ENCODE results near the gene LAD1. TPM values are rescaled to one million over a fixed set of nuclear protein-coding genes. Genes with fewer than 3 reads are reported as not detected.

Gene LAD1
- total and polyA plus RNA-seq, 4 experiments from 2014 or later = 0.17 TPM; not detected in 3

GRCh38 chr1:201362906-201363305 is 36.2 kb downstream of the LAD1 start:
- H3K36me3 Mint-ChIP-seq = no peaks in the 10 kb centered on the region
- no peak overlapping the region for H3K27ac ChIP-seq (ENCODE audit: low read depth, low read length)
- no peak overlapping the region for H3K4me3 ChIP-seq (ENCODE audit: low read length in 2 of 2)
- no peaks in the 10 kb centered on the region for H3K9me3 ChIP-seq (ENCODE audit: control insufficient read depth in 1 of 2, low read length in 2 of 2)
- POLR2A ChIA-PET (ENCODE audit: partially characterized antibody) = no interaction called here
- no peak overlapping the region for H3K4me3 Mint-ChIP-seq
- H3K9me3 Mint-ChIP-seq = no peaks in the 10 kb centered on the region
- H3K4me1 Mint-ChIP-seq = no peaks in the 10 kb centered on the region
- no peaks in the 10 kb centered on the region for H3K4me1 ChIP-seq (ENCODE audit: insufficient read depth, low read length)
- H3K27me3 ChIP-seq (ENCODE audit: insufficient read depth, low read length) = no peaks in the 10 kb centered on the region
- CTCF ChIA-PET (ENCODE audit: partially characterized antibody) = interaction anchor here (0.8 to 1.1 kb wide), 2 partner anchors 17 to 108 kb away, joined by 3 read pairs; no protein-coding TSS in a partner anchor
- no peaks in the 10 kb centered on the region for H3K36me3 ChIP-seq (ENCODE audit: insufficient read depth, low read length)
- intact Hi-C loops (cut with micrococcal nuclease) = no loop called here
- H3K27ac Mint-ChIP-seq = no peak overlapping the region
- DNase-seq = no peak
- H3K27me3 Mint-ChIP-seq = peaks cover 7 to 14% of the 10 kb centered on the region in 2 donors

- ChIA-PET POLR2A (ENCODE audit: partially characterized antibody) (no interaction called here), CTCF (ENCODE audit: partially characterized antibody) (interaction anchor here (0.8 kb wide), 1 partner anchor 16 kb away, joined by 3 read pairs; no protein-coding TSS in a partner anchor)
- no peak for DNase-seq
- H3K4me1 ChIP-seq (ENCODE audit: insufficient read depth, low read length) = no peaks in the 10 kb centered on the region
- no peaks in the 10 kb centered on the region for H3K4me1 Mint-ChIP-seq
- H3K27ac ChIP-seq (ENCODE audit: low read depth, low read length) = no peak overlapping the region
- no peak overlapping the region for H3K4me3 ChIP-seq (ENCODE audit: low read length in 2 of 2)
- peaks cover 7 to 13% of the 10 kb centered on the region in 2 donors for H3K27me3 Mint-ChIP-seq
- H3K27ac Mint-ChIP-seq = no peak overlapping the region
- intact Hi-C loops (cut with micrococcal nuclease) = no loop called here
- no peaks in the 10 kb centered on the region for H3K9me3 ChIP-seq (ENCODE audit: control insufficient read depth in 1 of 2, low read length in 2 of 2)
- no peaks in the 10 kb centered on the region for H3K36me3 ChIP-seq (ENCODE audit: insufficient read depth, low read length)
- no peaks in the 10 kb centered on the region for H3K36me3 Mint-ChIP-seq
- no peaks in the 10 kb centered on the region for H3K9me3 Mint-ChIP-seq
- no peaks in the 10 kb centered on the region for H3K27me3 ChIP-seq (ENCODE audit: insufficient read depth, low read length)
- H3K4me3 Mint-ChIP-seq = no peak overlapping the region
Observed at GRCh38 chr1:201361652-201362504, 37.2 kb downstream of the LAD1 start.

- Mint-ChIP-seq H3K27ac (no peak overlapping the region), H3K4me3 (no peak overlapping the region), H3K9me3 (no peaks in the 10 kb centered on the region), H3K27me3 (peaks cover 7 to 13% of the 10 kb centered on the region in 2 donors), H3K4me1 (no peaks in the 10 kb centered on the region), H3K36me3 (no peaks in the 10 kb centered on the region)
- intact Hi-C loops (cut with micrococcal nuclease) = no loop called here
- ChIA-PET POLR2A (ENCODE audit: partially characterized antibody) (no interaction called here), CTCF (ENCODE audit: partially characterized antibody) (interaction anchor here (0.8 kb wide), 1 partner anchor 29 kb away, joined by 3 read pairs; no protein-coding TSS in a partner anchor)
- H3K4me3 ChIP-seq (ENCODE audit: low read length in 2 of 2) = no peak overlapping the region
- H3K4me1 ChIP-seq (ENCODE audit: insufficient read depth, low read length) = no peaks in the 10 kb centered on the region
- no peaks in the 10 kb centered on the region for H3K9me3 ChIP-seq (ENCODE audit: control insufficient read depth in 1 of 2, low read length in 2 of 2)
- H3K27me3 ChIP-seq (ENCODE audit: insufficient read depth, low read length) = no peaks in the 10 kb centered on the region
- no peaks in the 10 kb centered on the region for H3K36me3 ChIP-seq (ENCODE audit: insufficient read depth, low read length)
- H3K27ac ChIP-seq (ENCODE audit: low read depth, low read length) = no peak overlapping the region
- DNase-seq = no peak
Observed at GRCh38 chr1:201360901-201361651, 38.0 kb downstream of the LAD1 start.

- Histone ChIP-seq H3K27me3 (ENCODE audit: insufficient read depth, low read length) (no peaks in the 10 kb centered on the region), H3K27ac (ENCODE audit: low read depth, low read length) (no peak overlapping the region), H3K4me3 (ENCODE audit: low read length in 2 of 2) (no peak overlapping the region), H3K9me3 (ENCODE audit: control insufficient read depth in 1 of 2, low read length in 2 of 2) (no peaks in the 10 kb centered on the region), H3K4me1 (ENCODE audit: insufficient read depth, low read length) (no peaks in the 10 kb centered on the region), H3K36me3 (ENCODE audit: insufficient read depth, low read length) (no peaks in the 10 kb centered on the region)
- H3K27me3 Mint-ChIP-seq = peaks cover 4 to 12% of the 10 kb centered on the region in 2 donors
- POLR2A ChIA-PET (ENCODE audit: partially characterized antibody) = no interaction called here
- CTCF ChIA-PET (ENCODE audit: partially characterized antibody) = interaction anchor here (0.8 kb wide), 1 partner anchor 29 kb away, joined by 3 read pairs; no protein-coding TSS in a partner anchor
- H3K4me3 Mint-ChIP-seq = no peak overlapping the region
- no peak overlapping the region for H3K27ac Mint-ChIP-seq
- DNase-seq = no peak
- H3K36me3 Mint-ChIP-seq = no peaks in the 10 kb centered on the region
- intact Hi-C loops (cut with micrococcal nuclease) = no loop called here
- no peaks in the 10 kb centered on the region for H3K4me1 Mint-ChIP-seq
- H3K9me3 Mint-ChIP-seq = no peaks in the 10 kb centered on the region
Observed at GRCh38 chr1:201360486-201360885, 38.6 kb downstream of the LAD1 start.

GRCh38 chr1:201359873-201360210 is 39.3 kb downstream of the LAD1 start:
- no peak for DNase-seq
- no peaks in the 10 kb centered on the region for H3K36me3 ChIP-seq (ENCODE audit: insufficient read depth, low read length)
- H3K27me3 Mint-ChIP-seq = peaks cover 4 to 12% of the 10 kb centered on the region in 2 donors
- ChIA-PET CTCF (ENCODE audit: partially characterized antibody) (no interaction called here), POLR2A (ENCODE audit: partially characterized antibody) (no interaction called here)
- H3K27ac ChIP-seq (ENCODE audit: low read depth, low read length) = no peak overlapping the region
- H3K36me3 Mint-ChIP-seq = no peaks in the 10 kb centered on the region
- H3K4me3 Mint-ChIP-seq = no peak overlapping the region
- H3K4me3 ChIP-seq (ENCODE audit: low read length in 2 of 2) = no peak overlapping the region
- no peaks in the 10 kb centered on the region for H3K4me1 Mint-ChIP-seq
- H3K27ac Mint-ChIP-seq = no peak overlapping the region
- intact Hi-C loops (cut with micrococcal nuclease) = no loop called here
- H3K4me1 ChIP-seq (ENCODE audit: insufficient read depth, low read length) = no peaks in the 10 kb centered on the region
- H3K9me3 Mint-ChIP-seq = no peaks in the 10 kb centered on the region
- no peaks in the 10 kb centered on the region for H3K27me3 ChIP-seq (ENCODE audit: insufficient read depth, low read length)
- H3K9me3 ChIP-seq (ENCODE audit: control insufficient read depth in 1 of 2, low read length in 2 of 2) = no peaks in the 10 kb centered on the region

- no peak for DNase-seq
- no peaks in the 10 kb centered on the region for H3K4me1 ChIP-seq (ENCODE audit: insufficient read depth, low read length)
- intact Hi-C loops (cut with micrococcal nuclease) = no loop called here
- no peak overlapping the region for H3K4me3 Mint-ChIP-seq
- peaks cover 4 to 16% of the 10 kb centered on the region in 2 donors for H3K27me3 Mint-ChIP-seq
- H3K36me3 Mint-ChIP-seq = no peaks in the 10 kb centered on the region
- H3K27me3 ChIP-seq (ENCODE audit: insufficient read depth, low read length) = no peaks in the 10 kb centered on the region
- H3K9me3 ChIP-seq (ENCODE audit: control insufficient read depth in 1 of 2, low read length in 2 of 2) = no peaks in the 10 kb centered on the region
- no peak overlapping the region for H3K27ac Mint-ChIP-seq
- POLR2A ChIA-PET (ENCODE audit: partially characterized antibody) = no interaction called here
- H3K4me3 ChIP-seq (ENCODE audit: low read length in 2 of 2) = no peak overlapping the region
- no peaks in the 10 kb centered on the region for H3K9me3 Mint-ChIP-seq
- CTCF ChIA-PET (ENCODE audit: partially characterized antibody) = no interaction called here
- no peaks in the 10 kb centered on the region for H3K36me3 ChIP-seq (ENCODE audit: insufficient read depth, low read length)
- H3K4me1 Mint-ChIP-seq = no peaks in the 10 kb centered on the region
- no peak overlapping the region for H3K27ac ChIP-seq (ENCODE audit: low read depth, low read length)
Observed at GRCh38 chr1:201359031-201359872, 39.9 kb downstream of the LAD1 start.

- H3K27ac Mint-ChIP-seq = no peak overlapping the region
- ChIA-PET POLR2A (ENCODE audit: partially characterized antibody) (no interaction called here), CTCF (ENCODE audit: partially characterized antibody) (no interaction called here)
- no peak overlapping the region for H3K4me3 Mint-ChIP-seq
- no peak overlapping the region for H3K27ac ChIP-seq (ENCODE audit: low read depth, low read length)
- no peak overlapping the region for H3K4me3 ChIP-seq (ENCODE audit: low read length in 2 of 2)
- intact Hi-C loops (cut with micrococcal nuclease) = no loop called here
- no peaks in the 10 kb centered on the region for H3K27me3 ChIP-seq (ENCODE audit: insufficient read depth, low read length)
- H3K4me1 Mint-ChIP-seq = no peaks in the 10 kb centered on the region
- H3K36me3 Mint-ChIP-seq = no peaks in the 10 kb centered on the region
- H3K9me3 Mint-ChIP-seq = no peaks in the 10 kb centered on the region
- peaks cover 4 to 18% of the 10 kb centered on the region in 2 donors for H3K27me3 Mint-ChIP-seq
- H3K4me1 ChIP-seq (ENCODE audit: insufficient read depth, low read length) = no peaks in the 10 kb centered on the region
- DNase-seq = no peak
- H3K9me3 ChIP-seq (ENCODE audit: control insufficient read depth in 1 of 2, low read length in 2 of 2) = no peaks in the 10 kb centered on the region
- no peaks in the 10 kb centered on the region for H3K36me3 ChIP-seq (ENCODE audit: insufficient read depth, low read length)
Observed at GRCh38 chr1:201358596-201358995, 40.5 kb downstream of the LAD1 start.

Data from CD4-positive, alpha-beta memory T cell (primary cell).